SHP77 (cell line): ENCODE results near the gene PCBP3.

Source experiments
- DNase-seq, 2 experiments: peaks; one replicate each; lab custom pipeline; 2025; lab: John Stamatoyannopoulos, UW

Gene PCBP3

GRCh38 chr21:45862543-45863207 is 219.2 kb downstream of the PCBP3 start:
- no peak for DNase-seq

DNA sequence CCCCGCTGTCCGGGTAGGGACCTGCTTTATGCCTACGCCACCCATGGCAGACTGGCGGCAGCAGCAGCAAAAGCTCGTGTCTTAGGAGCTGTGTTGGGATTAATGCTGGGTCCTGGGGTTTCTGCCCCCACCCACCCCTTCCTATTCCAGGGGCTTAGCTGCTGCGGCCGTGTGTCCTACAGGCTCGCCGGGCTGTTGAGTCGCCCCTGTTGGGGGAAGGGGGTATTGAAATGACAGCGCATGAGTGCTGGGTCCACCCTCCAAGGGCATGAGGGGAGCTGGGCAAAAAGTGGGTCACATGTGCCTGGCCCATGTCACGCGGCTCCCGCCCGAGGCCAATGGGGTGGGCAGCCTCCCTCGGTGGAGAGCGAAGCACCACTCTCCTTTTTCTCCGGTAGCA is 219.7 kb downstream of the PCBP3 start:
- DNase-seq: no peak

DNA sequence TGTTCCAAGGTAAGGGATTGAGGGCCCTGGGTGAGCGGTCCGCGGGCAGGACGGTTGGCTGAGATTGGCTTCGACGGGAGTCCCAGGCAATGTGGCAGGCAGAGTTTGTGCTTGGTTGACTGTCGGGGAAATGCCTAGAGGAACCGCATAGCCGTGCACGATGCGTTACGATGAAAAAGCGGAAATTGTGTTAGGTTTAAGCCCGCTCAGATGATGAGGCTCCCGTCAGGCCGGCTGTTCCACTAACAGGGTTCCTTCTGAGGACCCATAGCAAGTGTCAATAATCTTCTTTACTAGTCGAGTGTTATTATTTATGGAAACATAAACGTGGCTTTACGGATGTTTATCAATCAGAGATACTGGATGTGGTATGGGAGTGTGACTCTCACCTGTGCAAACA is 220.2 kb downstream of the PCBP3 start:
- no peak for DNase-seq

GRCh38 chr21:45864436-45864835 is 220.9 kb downstream of the PCBP3 start:
- DNase-seq: no peak

DNA sequence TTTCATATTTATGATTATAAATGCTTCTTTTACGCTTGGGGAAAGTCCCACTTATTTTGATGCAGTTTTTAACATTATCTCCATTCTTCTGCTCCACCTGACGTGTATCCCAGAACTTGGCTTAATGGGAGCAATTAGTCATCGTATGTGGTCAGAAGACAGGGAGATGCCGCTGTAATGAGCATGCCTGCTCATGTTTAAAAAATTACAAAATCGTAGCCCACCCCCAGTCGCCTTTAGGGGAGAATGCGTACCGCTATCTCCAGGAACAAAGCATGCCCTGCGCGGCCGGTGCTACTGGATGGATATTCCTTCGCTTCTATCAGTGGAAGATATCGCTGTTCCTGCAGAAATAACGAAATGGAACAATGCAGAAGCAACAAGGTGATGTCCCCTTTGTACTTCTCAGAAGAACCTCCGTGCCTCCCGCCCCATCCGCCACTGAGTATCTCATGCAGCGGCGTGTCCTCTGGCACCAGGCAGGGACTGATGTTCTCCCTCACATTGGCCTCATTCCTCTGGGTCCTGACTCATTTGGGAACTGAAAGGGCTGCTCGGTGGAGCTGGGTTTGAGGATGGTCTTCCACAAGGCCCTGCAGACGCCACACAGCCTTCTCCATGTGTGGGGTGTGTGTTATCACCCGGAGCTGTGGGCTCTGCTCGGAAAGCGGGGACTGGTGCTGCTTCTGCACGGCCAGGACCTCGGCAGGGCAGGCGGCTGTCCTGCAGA is 221.7 kb downstream of the PCBP3 start:
- DNase-seq: no peak

DNA sequence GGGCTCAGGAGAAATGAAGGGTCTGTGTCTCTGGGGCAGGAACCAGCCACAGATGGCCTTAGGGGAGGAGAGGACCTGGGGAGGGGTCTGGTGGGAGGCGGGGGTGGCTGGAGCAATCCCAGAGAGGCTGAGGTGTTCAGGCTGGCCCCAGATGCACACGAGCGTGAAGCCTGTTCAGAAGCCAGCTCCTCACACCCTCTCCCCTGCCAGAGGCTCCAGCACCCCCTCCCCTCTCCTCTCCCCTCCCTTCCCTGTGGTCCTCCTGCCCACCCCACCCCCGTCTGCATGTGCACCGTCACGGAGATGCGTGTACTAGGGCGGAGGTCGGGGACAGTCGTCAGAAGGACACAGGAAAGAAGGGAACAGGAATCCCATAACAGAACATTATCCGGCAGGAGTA is 223.0 kb downstream of the PCBP3 start:
- DNase-seq: no peak

- no peak for DNase-seq
These were observed 223.6 kb downstream of the PCBP3 start for GRCh38 chr21:45867041-45867666.

- DNase-seq: no peak
These were observed 224.2 kb downstream of the PCBP3 start for GRCh38 chr21:45867671-45868081.

GRCh38 chr21:45868086-45868485 is 224.6 kb downstream of the PCBP3 start:
- DNase-seq: no peak

GRCh38 chr21:45868488-45868887 is 225.0 kb downstream of the PCBP3 start:
- no peak for DNase-seq

- no peak for DNase-seq
These were observed 225.8 kb downstream of the PCBP3 start for GRCh38 chr21:45869121-45870007.

DNA sequence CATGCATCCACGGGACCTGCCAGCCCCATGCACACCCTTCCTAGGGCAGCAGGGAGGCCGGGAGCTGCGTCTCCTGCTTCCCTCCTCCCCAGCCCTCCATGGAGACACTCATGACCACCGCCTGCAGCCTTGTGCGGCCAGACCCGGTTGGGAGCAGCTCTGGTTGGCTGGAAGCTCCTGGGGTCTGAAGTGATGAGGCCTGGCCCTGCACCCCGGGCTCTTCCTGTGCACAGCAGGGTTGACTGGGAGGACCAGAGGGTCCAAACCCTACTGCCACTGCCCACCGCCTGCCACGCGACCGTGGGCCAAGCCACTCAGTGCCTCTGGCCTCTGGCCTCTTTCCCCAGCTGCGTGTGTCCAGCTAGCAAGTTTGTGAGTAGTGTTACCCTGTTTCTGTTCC is 226.9 kb downstream of the PCBP3 start:
- no peak for DNase-seq

GRCh38 chr21:45870851-45871615 is 227.5 kb downstream of the PCBP3 start:
- no peak for DNase-seq

DNA sequence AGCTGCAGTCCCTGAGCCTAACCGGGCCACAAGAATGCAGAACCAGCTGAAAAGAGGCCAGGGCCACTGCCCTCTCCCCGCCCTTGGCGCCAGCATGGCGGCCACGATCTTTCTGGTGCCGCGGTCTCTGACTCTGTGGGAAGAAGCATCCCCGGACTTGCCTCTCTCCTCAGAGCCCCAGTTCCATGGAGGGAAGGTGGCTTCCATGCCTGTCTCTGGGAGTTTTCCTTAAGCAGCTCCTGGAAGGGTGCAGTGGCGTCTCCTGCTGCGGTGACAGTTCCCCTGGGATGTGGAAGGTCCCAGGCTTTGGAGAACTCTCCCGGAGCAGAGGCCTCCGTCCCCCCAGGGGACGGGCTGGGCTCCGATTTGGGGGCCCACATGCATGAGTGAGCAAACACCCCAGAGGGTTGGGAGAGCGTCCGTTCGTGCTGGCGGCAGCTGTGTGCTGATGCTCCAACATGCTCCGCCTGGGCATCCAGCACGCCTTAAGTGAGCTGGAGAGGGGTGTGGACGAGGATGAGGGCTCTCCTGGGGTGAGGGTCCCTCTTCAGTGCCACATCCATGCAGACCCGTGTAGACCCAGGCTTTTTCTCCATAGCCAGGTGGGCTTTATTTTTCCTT is 228.2 kb downstream of the PCBP3 start:
- DNase-seq: no peak

GRCh38 chr21:45872471-45872870 is 228.9 kb downstream of the PCBP3 start:
- DNase-seq: no peak

DNA sequence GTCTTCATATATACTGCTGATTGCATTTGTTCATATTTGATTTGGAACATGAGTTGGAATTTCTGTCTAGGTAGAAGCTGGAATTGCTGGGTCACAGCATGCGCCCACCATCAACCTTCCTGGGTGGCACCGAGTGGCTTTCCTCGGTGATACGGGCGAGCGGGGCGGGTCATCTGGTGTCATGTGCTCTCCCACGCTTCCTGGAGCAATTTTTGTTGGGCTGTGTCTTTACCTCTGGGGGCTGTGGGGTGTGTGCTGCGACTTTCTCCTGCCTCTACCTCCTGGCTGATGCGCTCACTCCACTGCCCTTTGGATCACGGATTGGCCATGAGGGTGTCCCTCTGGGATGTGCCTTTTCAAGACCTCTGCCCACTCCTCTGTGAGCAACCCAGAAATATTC is 229.4 kb downstream of the PCBP3 start:
- DNase-seq: no peak

DNA sequence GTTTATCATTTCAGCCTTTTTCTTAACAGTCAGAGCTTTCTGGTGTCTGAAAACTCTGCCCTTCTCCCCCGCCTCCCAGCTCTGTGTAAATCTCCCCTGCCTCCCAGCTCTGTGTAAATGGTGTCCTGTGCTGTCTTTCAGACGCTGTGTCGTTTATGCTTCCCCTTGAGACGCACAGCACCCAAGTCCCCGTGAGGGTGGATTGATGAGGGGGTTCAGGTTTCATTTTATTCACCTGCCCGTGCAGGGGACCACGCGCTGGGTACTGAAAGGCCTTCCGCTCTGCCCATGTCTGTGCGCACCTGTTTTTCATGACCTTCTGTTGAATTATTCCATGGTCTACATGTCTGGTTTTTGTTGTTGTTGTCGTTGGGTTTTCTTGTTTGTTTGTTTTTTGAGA is 229.9 kb downstream of the PCBP3 start:
- no peak for DNase-seq

DNA sequence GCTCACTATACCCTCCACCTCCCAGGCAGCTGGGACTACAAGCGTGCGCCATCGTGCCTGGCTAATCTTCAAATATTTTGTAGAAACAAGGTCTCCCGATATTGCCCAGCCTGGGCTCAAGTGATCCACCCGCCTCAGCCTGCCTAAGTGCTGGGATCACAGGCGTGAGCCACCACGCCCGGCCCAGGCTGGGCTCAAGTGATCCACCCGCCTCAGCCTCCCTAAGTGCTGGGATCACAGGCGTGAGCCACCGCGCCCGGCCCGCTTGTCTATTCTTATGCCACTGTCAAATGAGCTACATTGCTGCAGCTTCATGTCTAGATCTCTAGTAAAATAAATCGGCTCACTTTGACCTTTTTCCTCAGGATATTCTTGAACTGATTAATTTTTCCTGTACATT is 230.3 kb downstream of the PCBP3 start:
- no peak for DNase-seq

GRCh38 chr21:45874716-45875415 is 231.3 kb downstream of the PCBP3 start:
- DNase-seq: peak in 1 of 2 experiments; percentile 43

- DNase-seq: no peak
These were observed 231.9 kb downstream of the PCBP3 start for GRCh38 chr21:45875416-45875760.

DNA sequence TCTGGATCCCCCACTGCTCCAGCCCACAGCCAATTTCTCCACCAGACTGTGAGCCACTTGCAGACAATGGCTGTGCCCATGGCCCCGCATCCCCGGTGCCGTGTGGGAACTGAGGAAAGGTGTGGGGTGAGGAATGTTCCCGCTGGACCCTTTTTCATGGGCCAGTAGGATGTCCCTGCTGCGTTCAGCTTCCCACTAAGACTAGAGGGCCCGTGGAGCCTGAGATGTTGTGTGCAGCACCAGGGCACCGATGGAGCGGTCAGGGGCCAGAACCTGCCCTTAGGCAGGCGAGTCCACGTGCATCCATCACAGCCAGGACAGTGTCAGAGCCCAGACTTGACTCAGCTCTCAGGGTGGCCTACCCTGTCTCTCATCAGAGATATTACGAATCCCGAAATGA is 232.4 kb downstream of the PCBP3 start:
- no peak for DNase-seq
